GM20000 (cell line): ENCODE data around the gene CDH10.

Experiments used
- DNase-seq: peaks from one replicate; pipeline ENCODE4 v3.0.0; 2012; ENCODE audit warnings: low spot score
- TF ChIP-seq, protein P1 (sequence below): IDR thresholded peaks from 2 replicates; pipeline ENCODE4 v1.5.1; 2012; ENCODE audit warnings: mild to moderate bottlenecking, control low read depth; ENCODE audit errors: extremely low read depth, missing control alignments

CDH10 gene

DNA sequence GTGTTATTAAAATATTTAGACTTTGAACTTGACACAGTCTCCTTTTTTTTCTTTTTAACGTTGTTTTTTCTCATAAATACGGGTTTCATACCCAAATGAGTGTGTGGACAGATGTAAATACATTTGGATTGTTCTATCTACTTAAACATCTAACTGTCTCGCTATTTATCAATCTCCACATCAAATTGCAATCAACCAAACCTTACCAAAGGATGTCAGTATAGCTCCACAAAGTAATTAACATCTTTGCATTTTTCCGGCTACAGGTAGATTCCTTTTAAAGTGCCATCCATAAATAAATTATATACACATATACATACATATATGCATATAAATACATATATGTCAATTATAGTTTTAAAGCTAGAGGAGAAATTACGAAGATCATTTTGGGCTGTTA, 705 bp upstream of the CDH10 start:
- DNase-seq = no peak
- TF ChIP-seq, protein P1, sequence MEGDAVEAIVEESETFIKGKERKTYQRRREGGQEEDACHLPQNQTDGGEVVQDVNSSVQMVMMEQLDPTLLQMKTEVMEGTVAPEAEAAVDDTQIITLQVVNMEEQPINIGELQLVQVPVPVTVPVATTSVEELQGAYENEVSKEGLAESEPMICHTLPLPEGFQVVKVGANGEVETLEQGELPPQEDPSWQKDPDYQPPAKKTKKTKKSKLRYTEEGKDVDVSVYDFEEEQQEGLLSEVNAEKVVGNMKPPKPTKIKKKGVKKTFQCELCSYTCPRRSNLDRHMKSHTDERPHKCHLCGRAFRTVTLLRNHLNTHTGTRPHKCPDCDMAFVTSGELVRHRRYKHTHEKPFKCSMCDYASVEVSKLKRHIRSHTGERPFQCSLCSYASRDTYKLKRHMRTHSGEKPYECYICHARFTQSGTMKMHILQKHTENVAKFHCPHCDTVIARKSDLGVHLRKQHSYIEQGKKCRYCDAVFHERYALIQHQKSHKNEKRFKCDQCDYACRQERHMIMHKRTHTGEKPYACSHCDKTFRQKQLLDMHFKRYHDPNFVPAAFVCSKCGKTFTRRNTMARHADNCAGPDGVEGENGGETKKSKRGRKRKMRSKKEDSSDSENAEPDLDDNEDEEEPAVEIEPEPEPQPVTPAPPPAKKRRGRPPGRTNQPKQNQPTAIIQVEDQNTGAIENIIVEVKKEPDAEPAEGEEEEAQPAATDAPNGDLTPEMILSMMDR = no peak

DNA sequence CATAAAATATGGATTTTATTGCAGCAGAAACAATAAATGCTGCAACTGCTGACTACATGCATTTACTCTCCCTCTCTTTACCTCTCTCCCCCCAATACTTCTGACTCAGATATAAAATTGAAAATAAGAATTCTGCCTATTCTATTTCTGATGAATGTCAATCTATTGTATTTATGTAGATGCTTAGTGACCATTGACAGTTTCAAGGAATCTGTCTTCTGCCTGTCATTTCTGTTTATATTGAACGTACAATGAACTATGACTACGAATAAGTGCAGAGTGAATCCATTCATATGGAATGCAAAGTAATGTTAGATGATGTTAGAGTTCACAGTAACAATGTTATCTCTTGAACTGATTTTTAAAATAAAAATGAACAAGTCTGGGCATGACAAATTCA, 898 bp downstream of the CDH10 start:
- no peak for DNase-seq
- TF ChIP-seq, protein P1 = no peak

DNA sequence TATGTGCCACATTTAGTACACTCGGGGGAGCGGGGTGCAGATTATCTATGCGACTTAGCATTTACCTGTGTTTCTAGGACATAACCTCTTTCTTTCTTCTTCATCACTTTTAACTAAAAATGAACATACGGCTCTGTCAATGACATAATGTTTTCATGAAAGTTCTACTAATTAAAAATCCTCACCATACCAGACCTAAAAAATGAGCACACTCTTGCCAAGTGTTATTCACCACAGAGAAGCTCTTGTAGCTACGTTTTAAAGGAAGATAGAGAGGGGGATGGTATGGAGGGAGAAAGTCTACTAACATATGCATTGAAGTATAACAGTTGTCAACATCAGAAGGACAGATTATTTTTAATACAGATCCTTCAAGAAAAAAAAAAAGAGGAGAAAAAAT, 1.6 kb downstream of the CDH10 start:
- DNase-seq = no peak
- TF ChIP-seq, protein P1 = no peak

DNA sequence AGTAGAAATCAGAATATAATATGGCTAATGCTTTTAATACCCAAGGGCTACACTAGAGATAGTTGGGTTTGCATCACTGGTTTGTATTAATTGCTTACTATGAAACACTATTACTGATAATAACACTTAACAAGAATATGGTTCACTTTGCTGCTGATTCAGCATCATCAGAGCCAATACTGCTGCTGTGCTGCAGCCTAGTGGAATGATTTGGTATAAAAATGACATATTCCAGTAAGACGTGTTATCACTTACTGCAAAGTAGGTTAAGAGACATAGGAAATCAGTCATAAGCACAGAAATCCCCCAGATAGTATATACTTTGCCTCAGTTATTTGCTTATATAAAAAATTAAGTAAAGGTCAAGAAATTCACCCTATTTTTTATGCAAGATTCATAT, 2.8 kb downstream of the CDH10 start:
- DNase-seq = no peak

DNA sequence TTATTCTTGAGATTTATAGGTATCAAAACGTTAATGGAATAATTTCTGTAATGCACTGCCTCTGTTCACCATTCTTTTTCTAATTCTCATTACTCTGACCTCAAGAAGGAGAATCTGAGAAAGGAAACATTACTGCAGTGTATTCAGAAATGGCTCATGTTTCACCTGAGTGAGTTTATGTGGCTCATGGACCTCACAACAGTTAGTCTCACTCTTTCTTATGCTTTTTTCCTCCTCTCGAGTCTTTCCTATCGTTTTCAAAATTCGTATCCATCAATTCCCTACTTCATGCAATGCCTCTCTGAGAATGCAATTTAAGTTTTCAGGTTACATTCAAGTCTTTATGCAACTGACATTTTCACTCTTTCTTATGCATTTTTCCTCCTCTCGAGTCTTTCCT, 9.6 kb downstream of the CDH10 start:
- TF ChIP-seq, protein P1 = no peak
- no peak for DNase-seq

More for the DNA sequence above, 2.8 kb downstream of the CDH10 start:
- TF ChIP-seq, protein P1 = no peak

DNA sequence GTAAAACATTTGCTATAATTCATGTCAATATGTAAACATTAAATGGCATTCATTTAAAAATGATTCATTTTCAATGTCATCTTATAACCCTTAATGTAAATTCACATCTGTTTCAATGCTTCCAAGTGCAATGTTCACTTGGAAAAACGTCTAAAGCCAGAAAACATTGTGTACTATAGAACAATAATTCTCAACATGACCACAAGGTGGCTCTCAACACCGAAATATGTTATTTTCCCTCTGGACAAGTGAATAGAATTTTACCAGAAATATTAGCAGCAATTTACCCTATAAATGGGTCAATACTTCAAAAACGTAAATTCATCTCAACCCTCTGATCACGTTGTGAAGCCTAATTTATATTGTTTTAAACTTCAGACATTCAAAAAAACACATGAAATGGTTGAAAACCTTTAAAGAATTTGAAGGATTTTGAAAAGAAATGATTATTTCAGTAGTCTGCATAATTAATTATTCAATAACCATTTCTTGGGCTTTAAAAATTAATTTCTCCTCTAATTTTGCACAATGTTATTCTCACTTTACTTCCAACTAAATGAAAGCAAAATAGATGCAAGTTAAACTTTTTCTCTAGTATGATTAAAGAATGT, 11.0 kb downstream of the CDH10 start:
- TF ChIP-seq, protein P1 = peak; percentile 36
- peak; percentile 9 for DNase-seq

DNA sequence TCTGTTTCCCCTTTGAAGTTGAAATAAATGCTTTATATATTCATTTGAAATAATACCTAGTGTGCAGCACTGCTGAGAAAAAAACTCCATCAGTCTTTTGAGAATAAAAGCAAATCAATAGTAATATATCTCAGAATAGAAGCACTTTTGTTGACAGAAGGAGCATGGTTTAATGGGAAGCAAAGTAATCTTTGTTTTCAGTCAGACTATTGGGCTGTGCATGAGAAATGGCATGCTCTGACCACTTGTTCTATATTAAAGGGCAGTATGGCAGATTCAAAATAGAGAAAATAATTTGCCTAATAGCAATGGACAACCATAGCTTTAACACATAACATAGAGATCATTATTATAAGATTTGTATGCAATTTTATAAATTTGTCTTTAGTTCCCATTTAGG, 12.4 kb downstream of the CDH10 start:
- TF ChIP-seq, protein P1 = no peak
- no peak for DNase-seq
